Renal pelvis (tissue), 4 donors: ENCODE measurements around the gene TMEM141. TPM values are rescaled to one million over a fixed set of nuclear protein-coding genes. Genes with fewer than 3 reads are reported as not detected.
"Not testable (repeated sequence)": the region's sequence is repeated elsewhere in the genome, so short reads cannot be mapped to it uniquely, and the experiment has no call there.

ENCODE experiments used
- DNase-seq: peaks from one replicate; pipeline ENCODE4 v3.0.0-alpha.2; 2013
- polyA plus RNA-seq, 3 donors: library from polyadenylated mRNA; unstranded; fragments of 120-200 nt; gene quantifications; one replicate each; pipeline ENCODE4 v1.2.1, GENCODE V29; 2013; ENCODE audit not compliant: insufficient read length in 3 of 3

The TMEM141 gene
- polyA plus RNA-seq, 3 donors: 77.3 to 83.8 (median 78.0) TPM

- DNase-seq: not testable (repeated sequence)
These were observed 25.3 kb upstream of the TMEM141 start for GRCh38 chr9:136765745-136766409.

GRCh38 chr9:136766410-136767120 is 24.6 kb upstream of the TMEM141 start:
- not testable (repeated sequence) for DNase-seq

GRCh38 chr9:136769710-136770191 is 21.4 kb upstream of the TMEM141 start:
- DNase-seq: no peak

- no peak for DNase-seq
These were observed 19.2 kb upstream of the TMEM141 start for GRCh38 chr9:136771907-136772415.

- no peak for DNase-seq
These were observed 17.6 kb upstream of the TMEM141 start for GRCh38 chr9:136773386-136774044.

GRCh38 chr9:136774416-136775045 is 16.6 kb upstream of the TMEM141 start:
- DNase-seq: no peak

GRCh38 chr9:136775191-136775590 is 16.0 kb upstream of the TMEM141 start:
- no peak for DNase-seq

GRCh38 chr9:136776947-136777346 is 14.2 kb upstream of the TMEM141 start:
- DNase-seq: no peak

GRCh38 chr9:136777359-136777758 is 13.8 kb upstream of the TMEM141 start:
- DNase-seq: no peak

GRCh38 chr9:136779808-136780207 is 11.3 kb upstream of the TMEM141 start:
- no peak for DNase-seq

GRCh38 chr9:136782452-136782851 is 8.7 kb upstream of the TMEM141 start:
- no peak for DNase-seq

GRCh38 chr9:136784249-136784996 is 6.7 kb upstream of the TMEM141 start:
- DNase-seq: no peak

- DNase-seq: no peak
These were observed 6.2 kb upstream of the TMEM141 start for GRCh38 chr9:136784997-136785361.

GRCh38 chr9:136785565-136786355 is 5.4 kb upstream of the TMEM141 start:
- DNase-seq: not testable (repeated sequence)

- DNase-seq: no peak
These were observed 4.7 kb upstream of the TMEM141 start for GRCh38 chr9:136786451-136786850.

GRCh38 chr9:136786983-136787382 is 4.2 kb upstream of the TMEM141 start:
- DNase-seq: not testable (repeated sequence)

- DNase-seq: no peak
These were observed 3.3 kb upstream of the TMEM141 start for GRCh38 chr9:136787690-136788400.

GRCh38 chr9:136788644-136789522 is 2.3 kb upstream of the TMEM141 start:
- not testable (repeated sequence) for DNase-seq

GRCh38 chr9:136789523-136789937 is 1.6 kb upstream of the TMEM141 start:
- DNase-seq: no peak
